Neural progenitor cell (in vitro differentiated cells): ENCODE results near the gene KIF26B.

Source experiments
- EZH2 ChIP-seq: fragments of 200-600 bp; sonication (generic); IDR thresholded peaks from 2 replicates; pipeline ENCODE4 v1.6.1; 2017; ENCODE audit warnings: antibody characterized with exemption, mild to moderate bottlenecking, moderate library complexity
- EZH2phosphoT487 ChIP-seq: fragments of 200-600 bp; sonication (generic); IDR thresholded peaks from 2 replicates; pipeline ENCODE4 v1.6.1; 2017; ENCODE audit warnings: antibody characterized with exemption

- TF ChIP-seq EZH2phosphoT487 (no peak), EZH2 (no peak)
Observed at GRCh38 chr1:245195398-245195797, 40.6 kb downstream of the KIF26B start.
